ENCODE results near the gene SAMD11.

GRCh38 chr1:952201-952600, 28.5 kb downstream of the SAMD11 start:
- TF ChIP-seq RAD21 (conservative IDR thresholded peaks at IDR 0.05 in 1 of 2, IDR thresholded peaks at IDR 0.05 in 1 of 2) (no peak), MAX (IDR thresholded peaks at IDR 0.05) (no peak), CTCF (IDR thresholded peaks at IDR 0.05) (no peak), USF2 (IDR thresholded peaks at IDR 0.05) (no peak), ZSCAN20 (CRISPR knock-in tag; IDR thresholded peaks at IDR 0.05) (no peak), SMC3 (IDR thresholded peaks at IDR 0.05) (no peak), JUN (IDR thresholded peaks at IDR 0.05) (no peak), CHD2 (IDR thresholded peaks at IDR 0.05; ENCODE audit: low read length, partially characterized antibody) (no peak), CBX2 (IDR thresholded peaks at IDR 0.05; ENCODE audit: borderline replicate concordance, low read depth) (no peak), EP300 (IDR thresholded peaks at IDR 0.05) (no peak)
